MCF 10A (cell line): ENCODE measurements around the gene CACNA1D. TPM values are rescaled to one million over a fixed set of nuclear protein-coding genes. Genes with fewer than 3 reads are reported as not detected.

ENCODE experiments used
- BruUV-seq: library from RNA; stranded (reverse); fragments of 400-500 nt; replicated peaks from 2 replicates; lab custom pipeline; 2021; lab: Mats Ljungman, UMichigan
- CTCF ChIA-PET: fragments of 300-600 bp; sonication (Branson Sonifier 250); formaldehyde crosslinking; extraction: SDS; loops from one replicate; lab custom pipeline; 2021; ENCODE audit warnings: antibody characterized with exemption, inconsistent platforms; lab: Yijun Ruan, JAX
- POLR2A ChIA-PET: fragments of 300-600, 350-650 bp; sonication (Branson Sonifier 250); formaldehyde crosslinking; extraction: SDS; loops from one replicate; lab custom pipeline; 2020; ENCODE audit warnings: antibody characterized with exemption, inconsistent platforms; lab: Yijun Ruan, JAX
- DNase-seq: peaks from one replicate; pipeline ENCODE4 v3.0.0-alpha.2; 2018; ENCODE audit not compliant: unreplicated experiment
- H3K27ac Mint-ChIP-seq: one replicate; pipeline ENCODE4 v1.8.0; 2022; ENCODE audit warnings: mild to moderate bottlenecking, low read depth, mixed read lengths; ENCODE audit not compliant: unreplicated experiment
- H3K27me3 Mint-ChIP-seq: one replicate; pipeline ENCODE4 v1.8.0; 2022; ENCODE audit warnings: mixed read lengths; ENCODE audit not compliant: insufficient read depth, unreplicated experiment
- H3K36me3 Mint-ChIP-seq: one replicate; pipeline ENCODE4 v1.8.0; 2022; ENCODE audit warnings: mild to moderate bottlenecking, moderate library complexity, mixed read lengths; ENCODE audit not compliant: insufficient read depth, unreplicated experiment
- H3K4me1 Mint-ChIP-seq: one replicate; pipeline ENCODE4 v1.8.0; 2022; ENCODE audit warnings: mixed read lengths; ENCODE audit not compliant: insufficient read depth, unreplicated experiment
- H3K4me3 Mint-ChIP-seq: one replicate; pipeline ENCODE4 v1.8.0; 2022; ENCODE audit warnings: mild to moderate bottlenecking, moderate library complexity, mixed read lengths; ENCODE audit not compliant: unreplicated experiment
- H3K9me3 Mint-ChIP-seq: one replicate; pipeline ENCODE4 v1.8.0; 2022; ENCODE audit warnings: mixed read lengths; ENCODE audit not compliant: unreplicated experiment
- intact Hi-C: fragments of 100-400 bp; cut with micrococcal nuclease; formaldehyde crosslinking; loops from 2 replicates; pipeline ENCODE4 v1.14.1; 2022
- total RNA-seq: library from RNA; stranded (reverse); gene quantifications from 2 replicates; pipeline ENCODE4 v1.2.3, GENCODE V29; 2022
- TF ChIP-seq, protein P1 (sequence below): fragments of 200-600 bp; IDR thresholded peaks from one replicate; pipeline ENCODE4 v1.8.0; 2022; ENCODE audit warnings: antibody characterized with exemption, mild to moderate bottlenecking; ENCODE audit not compliant: unreplicated experiment

Gene CACNA1D
- total RNA-seq, 1 experiment from 2014 or later = 0.26 TPM

DNA sequence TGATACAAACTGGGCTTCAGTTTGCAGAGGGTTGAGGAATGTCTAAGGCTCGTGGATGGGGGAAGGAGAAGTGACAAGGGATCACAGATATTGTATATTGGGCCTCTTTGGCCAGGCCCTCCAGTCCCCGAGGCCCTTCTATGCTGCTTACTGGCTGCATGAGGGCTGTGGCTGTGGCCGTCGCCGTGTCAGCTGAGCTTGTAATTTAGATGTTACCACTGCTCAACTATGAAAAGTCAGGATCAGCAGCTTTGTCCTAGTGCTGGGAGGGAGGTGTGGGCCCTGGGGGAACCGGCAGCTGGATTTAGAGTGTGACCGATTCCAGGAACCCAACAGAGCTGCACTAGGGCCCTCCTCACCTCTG, 51.6 kb downstream of the CACNA1D start:
- DNase-seq = no peak
- Mint-ChIP-seq H3K36me3 (no peaks in the 10 kb centered on the region), H3K27ac (no peak overlapping the region), H3K4me1 (no peaks in the 10 kb centered on the region), H3K4me3 (no peak overlapping the region), H3K27me3 (peaks cover 13% of the 10 kb centered on the region), H3K9me3 (no peaks in the 10 kb centered on the region)
- ChIA-PET POLR2A (interaction anchor here (0.5 to 0.6 kb wide), 2 partner anchors 11 to 246 kb away, joined by 3 read pairs; no protein-coding TSS in a partner anchor), CTCF (no interaction called here)
- BruUV-seq = no TSS peak
- TF ChIP-seq, protein P1, sequence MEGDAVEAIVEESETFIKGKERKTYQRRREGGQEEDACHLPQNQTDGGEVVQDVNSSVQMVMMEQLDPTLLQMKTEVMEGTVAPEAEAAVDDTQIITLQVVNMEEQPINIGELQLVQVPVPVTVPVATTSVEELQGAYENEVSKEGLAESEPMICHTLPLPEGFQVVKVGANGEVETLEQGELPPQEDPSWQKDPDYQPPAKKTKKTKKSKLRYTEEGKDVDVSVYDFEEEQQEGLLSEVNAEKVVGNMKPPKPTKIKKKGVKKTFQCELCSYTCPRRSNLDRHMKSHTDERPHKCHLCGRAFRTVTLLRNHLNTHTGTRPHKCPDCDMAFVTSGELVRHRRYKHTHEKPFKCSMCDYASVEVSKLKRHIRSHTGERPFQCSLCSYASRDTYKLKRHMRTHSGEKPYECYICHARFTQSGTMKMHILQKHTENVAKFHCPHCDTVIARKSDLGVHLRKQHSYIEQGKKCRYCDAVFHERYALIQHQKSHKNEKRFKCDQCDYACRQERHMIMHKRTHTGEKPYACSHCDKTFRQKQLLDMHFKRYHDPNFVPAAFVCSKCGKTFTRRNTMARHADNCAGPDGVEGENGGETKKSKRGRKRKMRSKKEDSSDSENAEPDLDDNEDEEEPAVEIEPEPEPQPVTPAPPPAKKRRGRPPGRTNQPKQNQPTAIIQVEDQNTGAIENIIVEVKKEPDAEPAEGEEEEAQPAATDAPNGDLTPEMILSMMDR = no peak
- intact Hi-C loops = no loop called here

- no peak overlapping the region for H3K27ac Mint-ChIP-seq
- TF ChIP-seq, protein P1 = no peak
- H3K4me3 Mint-ChIP-seq = no peak overlapping the region
- ChIA-PET POLR2A (interaction anchor here (0.6 kb wide), 1 partner anchor 102 kb away, joined by 3 read pairs; no protein-coding TSS in a partner anchor), CTCF (interaction anchor here (0.5 kb wide), 1 partner anchor 563 kb away, joined by 5 read pairs; no protein-coding TSS in a partner anchor)
- no peak for DNase-seq
- H3K36me3 Mint-ChIP-seq = no peaks in the 10 kb centered on the region
- no TSS peak for BruUV-seq
- intact Hi-C loops = no loop called here
- no peaks in the 10 kb centered on the region for H3K4me1 Mint-ChIP-seq
- H3K27me3 Mint-ChIP-seq = no peaks in the 10 kb centered on the region
- H3K9me3 Mint-ChIP-seq = no peaks in the 10 kb centered on the region
Observed at GRCh38 chr3:53547327-53547726, 52.9 kb downstream of the CACNA1D start.

GRCh38 chr3:53550005-53550620, 55.7 kb downstream of the CACNA1D start:
- DNase-seq = no peak
- POLR2A ChIA-PET = no interaction called here
- intact Hi-C loops = no loop called here
- no TSS peak for BruUV-seq
- CTCF ChIA-PET = no interaction called here
- H3K27ac Mint-ChIP-seq = no peak overlapping the region
- no peaks in the 10 kb centered on the region for H3K27me3 Mint-ChIP-seq
- H3K4me1 Mint-ChIP-seq = no peaks in the 10 kb centered on the region
- no peaks in the 10 kb centered on the region for H3K36me3 Mint-ChIP-seq
- no peak overlapping the region for H3K4me3 Mint-ChIP-seq
- TF ChIP-seq, protein P1 = no peak
- no peaks in the 10 kb centered on the region for H3K9me3 Mint-ChIP-seq

DNA sequence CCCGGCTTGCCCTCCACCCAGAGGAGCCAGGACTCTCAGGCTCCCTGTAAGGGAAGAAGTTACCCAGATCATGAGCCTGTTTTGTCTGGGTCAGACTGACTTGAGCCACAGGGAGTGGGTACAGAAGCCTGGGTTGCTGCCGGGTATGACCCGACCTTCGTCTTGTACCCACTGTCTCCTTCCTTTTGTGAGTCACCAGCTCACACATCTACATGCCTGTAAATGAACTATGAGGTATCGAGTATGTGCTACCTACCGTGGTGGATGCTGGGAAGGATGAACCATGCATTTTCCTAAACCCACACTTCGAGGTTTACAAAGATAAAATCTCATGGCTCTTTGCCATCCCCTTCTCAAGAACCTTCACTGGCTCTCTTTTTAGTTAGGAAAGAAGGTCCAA, 56.9 kb downstream of the CACNA1D start:
- CTCF ChIA-PET = no interaction called here
- no peak overlapping the region for H3K27ac Mint-ChIP-seq
- no peaks in the 10 kb centered on the region for H3K27me3 Mint-ChIP-seq
- DNase-seq = peak; percentile 3
- H3K4me1 Mint-ChIP-seq = no peaks in the 10 kb centered on the region
- POLR2A ChIA-PET = no interaction called here
- H3K36me3 Mint-ChIP-seq = no peaks in the 10 kb centered on the region
- no TSS peak for BruUV-seq
- TF ChIP-seq, protein P1 = no peak
- no peak overlapping the region for H3K4me3 Mint-ChIP-seq
- no peaks in the 10 kb centered on the region for H3K9me3 Mint-ChIP-seq
- intact Hi-C loops = no loop called here
